Measurements from ENCODE around the gene DNAJB6.

DNA sequence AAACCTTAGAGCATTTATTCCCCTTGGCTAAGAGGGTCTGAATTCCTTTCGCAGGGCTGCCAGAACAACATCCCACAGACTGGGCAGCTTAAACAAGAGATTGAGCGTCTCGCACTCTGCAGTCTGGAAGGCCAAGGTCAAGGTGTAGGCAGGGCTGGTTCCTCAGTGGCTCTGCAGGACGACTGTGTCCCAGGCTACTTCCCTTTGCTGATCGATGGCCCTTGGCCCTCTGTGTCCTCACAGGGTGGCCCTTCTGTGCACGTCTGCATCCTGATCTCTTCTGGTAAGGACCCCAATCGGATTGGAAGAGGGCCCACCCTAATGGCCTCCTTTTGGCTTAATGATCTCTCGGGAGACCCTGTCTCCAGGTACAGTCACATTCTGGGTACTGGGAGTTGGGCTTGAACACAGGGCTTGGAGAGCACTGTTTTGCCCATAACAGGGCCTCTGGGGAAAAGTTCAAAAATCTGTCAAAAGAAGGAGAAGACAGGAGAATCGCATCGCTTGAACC is 35.1 kb upstream of the DNAJB6 start:
- TF ChIP-seq, protein P1, sequence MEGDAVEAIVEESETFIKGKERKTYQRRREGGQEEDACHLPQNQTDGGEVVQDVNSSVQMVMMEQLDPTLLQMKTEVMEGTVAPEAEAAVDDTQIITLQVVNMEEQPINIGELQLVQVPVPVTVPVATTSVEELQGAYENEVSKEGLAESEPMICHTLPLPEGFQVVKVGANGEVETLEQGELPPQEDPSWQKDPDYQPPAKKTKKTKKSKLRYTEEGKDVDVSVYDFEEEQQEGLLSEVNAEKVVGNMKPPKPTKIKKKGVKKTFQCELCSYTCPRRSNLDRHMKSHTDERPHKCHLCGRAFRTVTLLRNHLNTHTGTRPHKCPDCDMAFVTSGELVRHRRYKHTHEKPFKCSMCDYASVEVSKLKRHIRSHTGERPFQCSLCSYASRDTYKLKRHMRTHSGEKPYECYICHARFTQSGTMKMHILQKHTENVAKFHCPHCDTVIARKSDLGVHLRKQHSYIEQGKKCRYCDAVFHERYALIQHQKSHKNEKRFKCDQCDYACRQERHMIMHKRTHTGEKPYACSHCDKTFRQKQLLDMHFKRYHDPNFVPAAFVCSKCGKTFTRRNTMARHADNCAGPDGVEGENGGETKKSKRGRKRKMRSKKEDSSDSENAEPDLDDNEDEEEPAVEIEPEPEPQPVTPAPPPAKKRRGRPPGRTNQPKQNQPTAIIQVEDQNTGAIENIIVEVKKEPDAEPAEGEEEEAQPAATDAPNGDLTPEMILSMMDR (conservative IDR thresholded peaks at IDR 0.05): no peak
- no peak for TF ChIP-seq ZFX (IDR thresholded peaks at IDR 0.05)

Data from C4-2B (cell line).